A172 (cell line): ENCODE measurements around the gene IL17C. TPM values are rescaled to one million over a fixed set of nuclear protein-coding genes. Genes with fewer than 3 reads are reported as not detected.

Experiments
- DNase-seq: peaks from one replicate; pipeline ENCODE4 v3.0.0-alpha.2; 2015; ENCODE audit warnings: low spot score
- total RNA-seq: library from RNA; depleted of rRNA; stranded (reverse); fragments of >200 nt; shearing (Covaris generic); gene quantifications from 2 replicates; pipeline ENCODE4 v1.2.3, GENCODE V29; 2014; rRNA removed

IL17C gene, protein sequence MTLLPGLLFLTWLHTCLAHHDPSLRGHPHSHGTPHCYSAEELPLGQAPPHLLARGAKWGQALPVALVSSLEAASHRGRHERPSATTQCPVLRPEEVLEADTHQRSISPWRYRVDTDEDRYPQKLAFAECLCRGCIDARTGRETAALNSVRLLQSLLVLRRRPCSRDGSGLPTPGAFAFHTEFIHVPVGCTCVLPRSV
- not detected in 2 replicates for total RNA-seq

- no peak for DNase-seq
Measured at GRCh38 chr16:88638323-88639230, at the start of gene IL17C. Gene IL17C, plus strand, starts transcription at chr16:88638572. Its CDS starts 70 bp downstream, at chr16:88638642.

DNA sequence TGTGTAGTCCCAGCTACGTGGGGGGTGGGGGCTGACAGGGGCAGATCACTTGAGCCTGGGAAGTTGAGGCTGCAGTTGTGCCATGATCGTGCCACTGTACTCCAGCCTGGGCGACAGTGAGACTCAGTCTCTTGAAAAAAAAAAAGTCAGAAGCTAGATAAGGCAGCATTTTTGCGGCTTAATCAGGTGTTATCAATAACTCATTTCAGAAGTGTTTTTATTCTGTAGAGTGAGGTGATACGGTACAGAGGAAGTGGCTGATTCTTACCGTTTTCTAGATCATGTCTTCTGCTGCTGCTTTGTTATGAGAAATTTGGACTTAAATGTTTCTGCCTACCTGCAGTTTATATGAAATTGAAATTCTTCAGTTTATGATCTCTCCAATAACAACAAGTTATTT lies 49.6 kb upstream of the IL17C start:
- DNase-seq, result no peak

- no peak for DNase-seq
Measured at GRCh38 chr16:88589441-88589840, 48.9 kb upstream of the IL17C start.

DNA sequence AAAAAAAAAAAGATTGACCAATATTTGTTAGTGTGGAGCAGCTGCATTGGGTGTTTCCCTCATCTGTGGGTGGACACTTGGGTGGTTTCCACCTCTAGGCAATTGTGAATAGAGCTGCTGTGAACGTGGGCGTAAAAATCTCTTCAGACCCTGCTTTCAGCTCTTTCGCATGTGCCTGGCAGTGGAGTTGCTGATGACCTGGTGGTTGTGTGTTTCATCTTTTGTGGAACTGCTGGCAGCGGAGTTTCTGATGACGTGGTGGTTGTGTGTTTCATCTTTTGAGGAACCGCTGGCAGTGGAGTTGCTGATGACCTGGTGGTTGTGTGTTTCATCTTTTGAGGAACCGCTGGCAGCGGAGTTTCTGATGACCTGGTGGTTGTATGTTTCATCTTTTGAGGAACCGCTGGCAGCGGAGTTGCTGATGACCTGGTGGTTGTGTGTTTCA lies 46.8 kb upstream of the IL17C start:
- no peak for DNase-seq

GRCh38 chr16:88593061-88593460 lies 45.3 kb upstream of the IL17C start:
- no peak for DNase-seq

DNA sequence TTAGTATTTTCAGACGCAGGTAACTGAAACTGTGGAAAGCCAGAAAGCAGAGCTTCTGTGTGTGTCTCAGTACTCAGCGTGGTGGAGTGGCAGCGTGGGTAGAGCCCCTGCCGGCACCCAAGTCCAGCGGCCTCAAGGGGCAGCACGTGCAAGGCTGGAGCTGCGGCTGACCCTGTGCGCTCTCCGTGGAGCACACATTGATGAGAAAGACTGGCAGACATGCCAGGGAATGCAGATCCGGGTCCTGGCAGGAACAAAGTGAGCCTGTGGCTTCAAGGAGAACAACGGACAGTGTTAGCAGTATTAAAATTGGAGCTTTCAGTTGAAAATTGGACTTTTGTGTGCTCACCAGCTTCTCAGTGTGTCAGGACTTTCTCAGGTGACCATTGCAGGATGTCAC lies 44.9 kb upstream of the IL17C start:
- DNase-seq, result no peak

- no peak for DNase-seq
Measured at GRCh38 chr16:88593910-88594309, 44.5 kb upstream of the IL17C start.

- DNase-seq, result no peak
Measured at GRCh38 chr16:88595101-88595500, 43.3 kb upstream of the IL17C start.

- no peak for DNase-seq
Measured at GRCh38 chr16:88595921-88596320, 42.5 kb upstream of the IL17C start.

- no peak for DNase-seq
Measured at GRCh38 chr16:88596483-88596882, 41.9 kb upstream of the IL17C start.

DNA sequence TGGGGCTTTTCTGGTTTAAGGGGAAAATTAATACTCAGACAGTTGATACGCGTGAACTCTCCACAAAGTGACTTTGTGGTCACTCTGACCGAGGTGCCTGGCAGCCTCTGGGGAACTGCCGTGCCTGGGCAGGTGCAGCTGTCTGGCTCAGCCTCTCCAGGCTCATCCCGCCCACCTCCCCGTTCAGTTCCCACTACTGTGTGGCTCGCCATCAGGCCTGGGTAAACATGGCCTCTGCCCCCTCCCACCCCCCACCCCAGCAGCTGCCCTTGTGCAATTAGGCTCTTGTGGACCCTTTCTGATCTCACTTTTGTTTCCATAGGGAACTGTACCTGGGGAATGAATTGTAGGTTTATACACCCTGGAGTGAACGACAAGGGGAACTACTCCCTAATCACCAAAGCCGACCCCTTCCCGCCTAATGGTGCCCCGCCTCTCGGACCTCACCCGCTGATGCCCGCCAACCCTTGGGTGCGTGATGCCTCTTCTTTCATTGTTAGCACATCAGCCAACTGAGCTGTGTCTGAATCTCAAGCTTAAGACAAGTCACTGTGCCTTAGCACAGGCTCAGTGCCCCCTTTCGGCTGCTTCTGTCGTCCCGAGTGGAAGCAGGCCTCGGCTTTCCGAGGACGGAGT lies 40.4 kb upstream of the IL17C start:
- DNase-seq, result no peak

DNA sequence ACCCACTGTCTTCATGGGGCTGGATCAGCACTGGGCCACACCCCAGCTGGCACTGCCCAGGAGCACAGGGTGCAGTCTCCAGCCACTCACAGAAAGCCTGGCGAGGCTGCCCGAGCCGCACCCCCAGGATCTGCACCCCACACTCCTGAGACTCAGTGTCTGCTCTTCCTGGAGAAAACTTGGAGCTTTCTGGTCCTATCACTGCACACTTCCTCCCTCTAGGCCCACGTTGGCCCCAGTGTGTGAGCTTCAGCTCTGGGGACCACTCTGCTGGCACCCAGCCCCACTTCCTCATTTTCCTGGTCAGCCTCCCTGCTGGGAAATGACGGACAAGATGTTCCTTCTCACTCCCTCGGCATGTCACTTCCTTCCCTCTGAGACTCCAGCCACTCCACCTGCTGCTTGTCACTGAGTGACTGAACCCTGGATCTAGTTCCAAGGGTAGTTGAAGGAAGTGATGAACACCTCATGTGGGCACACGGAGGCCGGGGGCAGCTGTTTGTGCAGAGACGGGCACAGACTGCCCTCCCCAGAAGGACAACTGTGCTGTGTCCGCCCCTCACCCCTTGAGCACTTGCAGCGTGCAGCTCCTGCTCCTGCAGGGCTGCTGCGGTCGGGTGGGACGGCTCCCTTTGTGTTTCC lies 39.2 kb upstream of the IL17C start:
- no peak for DNase-seq

DNA sequence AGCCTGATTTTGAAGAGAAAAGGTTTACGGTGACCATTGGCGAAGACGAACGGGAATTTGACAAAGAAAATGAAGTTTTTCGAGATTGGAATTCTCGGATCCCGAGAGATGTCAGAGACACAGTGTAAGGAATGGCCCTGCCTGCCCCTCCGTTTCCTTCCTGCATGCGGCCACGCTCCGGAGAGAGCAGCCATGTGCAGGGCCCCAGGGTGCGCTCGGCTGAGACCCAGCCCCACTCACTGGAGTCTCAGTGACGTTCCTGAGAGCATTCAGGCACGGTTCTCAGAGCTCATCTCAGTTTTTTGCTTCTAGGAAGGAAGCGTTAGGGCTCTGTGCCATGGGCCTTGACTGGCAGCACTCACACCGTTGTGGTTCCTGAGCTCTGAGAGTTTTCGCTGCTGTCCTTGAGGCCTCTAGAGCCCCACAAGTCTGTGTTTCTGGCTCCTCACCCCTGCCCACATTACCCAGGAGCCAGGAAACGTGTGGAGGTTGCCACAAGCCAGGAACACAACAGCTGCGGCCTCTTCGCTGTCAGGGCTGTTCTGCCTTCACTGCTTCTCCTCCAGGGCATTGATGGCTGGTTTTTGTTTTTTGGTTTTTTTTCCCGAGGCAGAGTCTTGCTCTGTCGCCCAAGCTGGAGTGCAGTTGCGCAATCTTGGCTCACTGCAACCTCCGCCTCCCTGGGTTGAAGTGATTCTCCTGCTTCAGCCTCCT lies 38.4 kb upstream of the IL17C start:
- DNase-seq, result no peak

DNA sequence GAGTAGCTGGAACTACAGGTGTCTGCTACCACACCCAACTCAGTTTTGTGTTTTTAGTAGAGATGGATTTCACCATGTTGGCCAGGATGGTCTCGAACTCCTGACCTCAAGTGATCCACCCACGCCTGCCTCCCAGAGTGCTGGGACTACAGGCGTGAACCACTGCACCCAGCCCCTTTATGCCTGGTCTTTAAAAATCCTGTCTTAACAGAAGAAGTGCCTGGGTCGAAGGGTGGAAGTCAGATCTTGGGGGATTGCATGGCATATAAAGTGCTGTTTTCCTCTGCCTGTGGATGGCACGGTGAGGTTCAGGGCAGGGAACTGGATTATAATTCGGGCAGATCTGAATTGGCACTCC lies 37.9 kb upstream of the IL17C start:
- no peak for DNase-seq

GRCh38 chr16:88601313-88602036 lies 36.9 kb upstream of the IL17C start:
- no peak for DNase-seq

DNA sequence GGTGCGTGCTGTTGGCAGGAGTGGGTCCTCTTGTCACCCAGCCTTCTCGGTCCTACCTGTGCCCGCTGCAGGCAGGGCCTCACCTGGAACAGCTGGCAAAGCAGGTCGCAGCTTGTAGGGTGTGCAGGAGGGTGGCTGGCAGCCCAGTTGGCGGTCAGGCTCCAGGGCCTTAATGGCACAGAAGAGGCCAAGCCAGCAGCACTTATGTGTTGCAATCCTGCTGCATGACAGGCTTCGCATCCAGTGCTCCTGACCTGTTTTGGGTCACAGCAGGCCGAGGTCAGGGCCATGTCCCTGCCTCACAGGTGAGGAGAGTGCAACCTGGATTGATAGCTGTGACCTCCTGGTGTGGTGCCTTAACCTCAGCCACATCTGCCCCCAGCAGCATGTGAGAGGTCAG lies 36.3 kb upstream of the IL17C start:
- DNase-seq, result no peak

GRCh38 chr16:88605186-88606147 lies 32.9 kb upstream of the IL17C start:
- no peak for DNase-seq

DNA sequence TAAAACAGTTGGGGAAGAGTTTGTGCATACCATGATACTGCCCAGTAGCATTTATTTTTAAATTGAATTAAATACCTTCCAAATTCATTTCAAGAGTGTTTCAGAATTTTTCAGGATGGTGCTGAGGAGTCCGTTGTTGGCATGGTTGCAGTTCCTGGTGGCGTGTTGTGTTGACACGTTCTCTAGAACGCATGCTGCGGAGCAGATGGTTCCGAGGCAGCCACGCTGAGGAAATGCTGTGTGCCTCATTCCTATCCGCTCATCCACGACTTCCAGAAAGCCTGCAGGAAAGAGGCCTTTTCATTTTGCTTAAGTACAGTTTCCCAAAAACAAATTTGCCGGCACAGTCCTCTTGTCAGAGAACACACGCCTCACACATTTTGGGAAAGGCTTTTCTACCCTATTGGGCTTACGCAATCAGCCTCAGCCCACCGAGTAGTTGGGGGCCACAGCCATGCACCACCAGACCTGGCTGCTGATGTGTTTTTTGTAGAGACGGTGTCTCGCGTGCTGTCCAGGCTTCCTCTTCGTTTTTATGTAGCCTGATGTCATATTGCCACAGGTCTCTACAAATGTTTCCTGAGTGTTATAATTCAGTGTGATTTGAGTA lies 32.1 kb upstream of the IL17C start:
- no peak for DNase-seq

- DNase-seq, result no peak
Measured at GRCh38 chr16:88608076-88608475, 30.3 kb upstream of the IL17C start.
